Gastroesophageal sphincter (tissue), 3 donors: Measurements from ENCODE around the gene MOGAT2.
"Not testable (repeated sequence)": the region's sequence is repeated elsewhere in the genome, so short reads cannot be mapped to it uniquely, and the experiment has no call there.

Experiments used
- POLR2A ChIP-seq, 2 donors: fragments of 450-650 bp; IDR thresholded peaks; one replicate each; pipeline ENCODE4 v1.6.1; 2017; ENCODE audit warnings: antibody characterized with exemption in 2 of 2, mild to moderate bottlenecking in 2 of 2, moderate library complexity in 1 of 2
- TF ChIP-seq, protein P1 (sequence below), 4 experiments: fragments of 200-600 bp in 2 of 4; fragments of 450-650 bp in 2 of 4; sonication (generic) in 1 of 4; IDR thresholded peaks; one replicate each; pipeline ENCODE4 v1.5.1; 2017 to 2019; ENCODE audit warnings: antibody characterized with exemption in 4 of 4, mild to moderate bottlenecking in 2 of 4, moderate library complexity in 2 of 4

DNA sequence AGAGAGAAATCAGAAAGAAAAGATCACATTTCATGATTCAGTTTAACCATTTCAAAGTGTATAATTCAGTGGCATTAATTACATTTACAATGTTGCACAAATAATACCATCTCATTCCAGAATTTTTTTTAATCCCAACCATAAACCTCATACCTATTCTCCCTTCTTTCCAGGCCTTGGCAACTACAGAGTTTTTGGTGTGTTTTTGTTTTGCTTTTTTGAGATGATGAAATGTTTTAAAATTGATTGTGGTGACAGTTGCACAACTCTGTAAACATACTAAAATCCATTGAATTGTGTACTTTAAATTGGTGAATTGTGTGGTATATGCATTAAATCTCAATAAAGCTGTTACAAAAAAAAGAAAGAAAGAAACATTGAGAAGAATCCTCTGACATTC, 37.3 kb downstream of the MOGAT2 start:
- not testable (repeated sequence) for TF ChIP-seq POLR2A (IDR thresholded peaks at IDR 0.05)
- TF ChIP-seq, protein P1, sequence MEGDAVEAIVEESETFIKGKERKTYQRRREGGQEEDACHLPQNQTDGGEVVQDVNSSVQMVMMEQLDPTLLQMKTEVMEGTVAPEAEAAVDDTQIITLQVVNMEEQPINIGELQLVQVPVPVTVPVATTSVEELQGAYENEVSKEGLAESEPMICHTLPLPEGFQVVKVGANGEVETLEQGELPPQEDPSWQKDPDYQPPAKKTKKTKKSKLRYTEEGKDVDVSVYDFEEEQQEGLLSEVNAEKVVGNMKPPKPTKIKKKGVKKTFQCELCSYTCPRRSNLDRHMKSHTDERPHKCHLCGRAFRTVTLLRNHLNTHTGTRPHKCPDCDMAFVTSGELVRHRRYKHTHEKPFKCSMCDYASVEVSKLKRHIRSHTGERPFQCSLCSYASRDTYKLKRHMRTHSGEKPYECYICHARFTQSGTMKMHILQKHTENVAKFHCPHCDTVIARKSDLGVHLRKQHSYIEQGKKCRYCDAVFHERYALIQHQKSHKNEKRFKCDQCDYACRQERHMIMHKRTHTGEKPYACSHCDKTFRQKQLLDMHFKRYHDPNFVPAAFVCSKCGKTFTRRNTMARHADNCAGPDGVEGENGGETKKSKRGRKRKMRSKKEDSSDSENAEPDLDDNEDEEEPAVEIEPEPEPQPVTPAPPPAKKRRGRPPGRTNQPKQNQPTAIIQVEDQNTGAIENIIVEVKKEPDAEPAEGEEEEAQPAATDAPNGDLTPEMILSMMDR (IDR thresholded peaks at IDR 0.05): not testable (repeated sequence)
